Measurements from ENCODE around the gene AMACR. TPM values are rescaled to one million over a fixed set of nuclear protein-coding genes. Genes with fewer than 3 reads are reported as not detected.

Gene AMACR
- total and polyA plus RNA-seq, 2 experiments from 2014 or later: 6.7 to 12.6 TPM

DNA sequence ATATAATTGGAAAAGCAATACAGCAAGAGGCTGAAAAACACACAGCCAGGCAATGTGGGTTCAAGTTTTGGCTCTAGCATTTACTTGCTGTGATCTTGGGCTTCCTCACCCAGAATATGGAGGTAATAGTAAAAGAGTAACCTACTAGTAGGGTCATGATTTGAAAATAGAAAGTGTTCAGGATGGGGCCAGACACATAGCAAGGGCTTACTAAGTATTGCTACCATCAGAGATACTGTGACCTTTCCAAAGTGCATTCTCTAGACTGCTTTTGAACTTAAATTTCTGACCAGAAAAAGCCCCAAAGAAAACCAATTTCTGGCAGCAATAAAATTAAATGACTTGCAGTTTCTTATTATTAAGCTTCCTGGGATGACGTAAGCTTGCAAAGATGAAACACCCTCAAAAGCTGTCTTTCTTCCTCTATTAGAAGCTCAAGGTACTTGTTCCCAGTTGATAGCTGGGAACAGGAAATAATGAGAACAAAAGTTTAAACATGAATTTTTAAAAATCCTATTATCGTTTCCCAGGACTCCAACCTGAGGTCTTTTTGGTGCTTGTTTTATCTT, 43.6 kb downstream of the AMACR start (continued):
- no peak for TF ChIP-seq JUNB (IDR thresholded peaks at IDR 0.05; ENCODE audit: unreplicated experiment)
- no peak for TF ChIP-seq CREB1 (CRISPR knock-in tag; IDR thresholded peaks at IDR 0.05; ENCODE audit: low read depth)

DNA sequence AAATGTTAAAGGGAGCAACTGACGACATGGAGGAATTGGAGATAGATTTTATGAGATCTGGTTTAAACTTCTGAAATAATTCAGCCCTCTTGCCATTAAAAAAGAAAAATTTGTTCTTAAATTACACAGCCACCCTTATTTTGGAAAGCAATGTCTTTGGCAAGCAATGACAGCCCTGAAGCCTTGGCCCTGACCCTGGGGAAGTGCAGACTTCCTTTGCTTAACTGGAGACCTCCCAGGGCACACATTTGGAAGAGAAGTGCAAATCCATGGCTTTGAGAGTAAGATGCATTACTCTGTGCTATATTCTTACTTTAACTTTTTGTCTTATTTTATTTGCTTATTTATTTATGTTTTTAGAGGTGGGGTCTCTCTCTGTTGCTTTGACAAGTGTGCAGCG, 49.7 kb downstream of the AMACR start:
- Histone ChIP-seq H3K27me3 (ENCODE audit: insufficient read depth) (no peaks in the 10 kb centered on the region), H3K79me2 (replicated peaks; ENCODE audit: insufficient read depth) (no peaks in the 10 kb centered on the region), H3K36me3 (ENCODE audit: insufficient read depth) (0 out of 2 replicates have a peak, but pooled peaks cover 4% of the 10 kb centered on the region), H3K4me2 (peak overlapping the region; percentile 27), H4K20me1 (replicated peaks; ENCODE audit: insufficient read depth) (no peaks in the 10 kb centered on the region), H3K27ac (ENCODE audit: low read depth) (peak overlapping the region; percentile 32; the same call in 1 of the 2 replicates), H3K9me2 (ENCODE audit: insufficient read depth) (no peaks in the 10 kb centered on the region), H3K4me1 (ENCODE audit: insufficient read depth) (peaks cover 15% of the 10 kb centered on the region), H3K4me3 (no peak overlapping the region), H2AFZ (peak overlapping the region; percentile 67; the same call in 1 of the 2 replicates), H3F3A (replicated peaks; ENCODE audit: low read depth) (no peaks in the 10 kb centered on the region)
- Mint-ChIP-seq H3K36me3 (ENCODE audit: low read depth) (peaks cover 22% of the 10 kb centered on the region), H3K27ac (peak overlapping the region; percentile 89), H3K4me1 (peaks cover 19% of the 10 kb centered on the region), H3K9me3 (peaks cover 22% of the 10 kb centered on the region), H3K4me3 (no peak overlapping the region; the same call in 2 of the 3 replicates), H3K27me3 (ENCODE audit: insufficient read depth, low read depth, poor library complexity) (no peaks in the 10 kb centered on the region)
- DNase-seq (ENCODE audit: low spot score): no peak
- no peak for TF ChIP-seq EZH2phosphoT487 (IDR thresholded peaks at IDR 0.05; ENCODE audit: unreplicated experiment)
- TF ChIP-seq EZH2 (IDR thresholded peaks at IDR 0.05; ENCODE audit: low read depth, unreplicated experiment): no peak
- TF ChIP-seq, protein P1, sequence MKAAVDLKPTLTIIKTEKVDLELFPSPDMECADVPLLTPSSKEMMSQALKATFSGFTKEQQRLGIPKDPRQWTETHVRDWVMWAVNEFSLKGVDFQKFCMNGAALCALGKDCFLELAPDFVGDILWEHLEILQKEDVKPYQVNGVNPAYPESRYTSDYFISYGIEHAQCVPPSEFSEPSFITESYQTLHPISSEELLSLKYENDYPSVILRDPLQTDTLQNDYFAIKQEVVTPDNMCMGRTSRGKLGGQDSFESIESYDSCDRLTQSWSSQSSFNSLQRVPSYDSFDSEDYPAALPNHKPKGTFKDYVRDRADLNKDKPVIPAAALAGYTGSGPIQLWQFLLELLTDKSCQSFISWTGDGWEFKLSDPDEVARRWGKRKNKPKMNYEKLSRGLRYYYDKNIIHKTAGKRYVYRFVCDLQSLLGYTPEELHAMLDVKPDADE (IDR thresholded peaks at IDR 0.05): no peak
- TF ChIP-seq, protein P2, sequence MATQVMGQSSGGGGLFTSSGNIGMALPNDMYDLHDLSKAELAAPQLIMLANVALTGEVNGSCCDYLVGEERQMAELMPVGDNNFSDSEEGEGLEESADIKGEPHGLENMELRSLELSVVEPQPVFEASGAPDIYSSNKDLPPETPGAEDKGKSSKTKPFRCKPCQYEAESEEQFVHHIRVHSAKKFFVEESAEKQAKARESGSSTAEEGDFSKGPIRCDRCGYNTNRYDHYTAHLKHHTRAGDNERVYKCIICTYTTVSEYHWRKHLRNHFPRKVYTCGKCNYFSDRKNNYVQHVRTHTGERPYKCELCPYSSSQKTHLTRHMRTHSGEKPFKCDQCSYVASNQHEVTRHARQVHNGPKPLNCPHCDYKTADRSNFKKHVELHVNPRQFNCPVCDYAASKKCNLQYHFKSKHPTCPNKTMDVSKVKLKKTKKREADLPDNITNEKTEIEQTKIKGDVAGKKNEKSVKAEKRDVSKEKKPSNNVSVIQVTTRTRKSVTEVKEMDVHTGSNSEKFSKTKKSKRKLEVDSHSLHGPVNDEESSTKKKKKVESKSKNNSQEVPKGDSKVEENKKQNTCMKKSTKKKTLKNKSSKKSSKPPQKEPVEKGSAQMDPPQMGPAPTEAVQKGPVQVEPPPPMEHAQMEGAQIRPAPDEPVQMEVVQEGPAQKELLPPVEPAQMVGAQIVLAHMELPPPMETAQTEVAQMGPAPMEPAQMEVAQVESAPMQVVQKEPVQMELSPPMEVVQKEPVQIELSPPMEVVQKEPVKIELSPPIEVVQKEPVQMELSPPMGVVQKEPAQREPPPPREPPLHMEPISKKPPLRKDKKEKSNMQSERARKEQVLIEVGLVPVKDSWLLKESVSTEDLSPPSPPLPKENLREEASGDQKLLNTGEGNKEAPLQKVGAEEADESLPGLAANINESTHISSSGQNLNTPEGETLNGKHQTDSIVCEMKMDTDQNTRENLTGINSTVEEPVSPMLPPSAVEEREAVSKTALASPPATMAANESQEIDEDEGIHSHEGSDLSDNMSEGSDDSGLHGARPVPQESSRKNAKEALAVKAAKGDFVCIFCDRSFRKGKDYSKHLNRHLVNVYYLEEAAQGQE (IDR thresholded peaks at IDR 0.05; ENCODE audit: unreplicated experiment): no peak
- peak; percentile 64 for ATAC-seq

DNA sequence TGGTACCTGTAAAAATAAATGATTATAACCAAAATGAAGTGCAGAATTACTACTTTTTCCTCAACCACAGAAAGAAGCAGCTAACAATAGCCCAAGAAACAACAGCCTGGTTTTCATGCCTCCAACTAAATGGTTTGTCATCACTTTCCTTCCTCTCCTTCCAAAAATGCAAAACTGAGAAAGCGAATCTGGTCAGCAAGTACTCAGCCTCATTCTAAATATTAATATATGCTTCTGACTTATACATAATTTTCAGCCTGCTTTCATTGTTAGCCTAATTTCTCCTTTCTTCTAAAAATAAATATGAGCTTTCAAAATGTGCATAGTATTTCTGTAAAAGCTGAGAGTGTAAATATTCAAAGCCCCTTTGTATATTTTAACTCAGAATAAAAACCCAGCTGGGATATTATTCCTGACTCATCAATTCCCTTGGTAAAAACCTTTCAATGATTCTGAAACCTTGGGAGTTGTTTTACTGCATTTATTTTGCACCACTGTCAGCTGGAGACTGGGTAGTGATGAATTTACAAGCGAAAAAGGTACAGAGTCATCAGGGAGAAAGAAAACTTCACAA, 50.2 kb downstream of the AMACR start:
- Mint-ChIP-seq H3K4me1 (peaks cover 19% of the 10 kb centered on the region), H3K27ac (peak overlapping the region; percentile 86), H3K4me3 (no peak overlapping the region; the same call in 2 of the 3 replicates), H3K9me3 (peaks cover 22% of the 10 kb centered on the region), H3K27me3 (ENCODE audit: insufficient read depth, low read depth, poor library complexity) (no peaks in the 10 kb centered on the region), H3K36me3 (ENCODE audit: low read depth) (peaks cover 22% of the 10 kb centered on the region)
- Histone ChIP-seq H3F3A (replicated peaks; ENCODE audit: low read depth) (no peaks in the 10 kb centered on the region), H3K27me3 (ENCODE audit: insufficient read depth) (no peaks in the 10 kb centered on the region), H3K27ac (ENCODE audit: low read depth) (peak overlapping the region; percentile 32), H4K20me1 (replicated peaks; ENCODE audit: insufficient read depth) (no peaks in the 10 kb centered on the region), H3K9me2 (ENCODE audit: insufficient read depth) (no peaks in the 10 kb centered on the region), H3K4me1 (ENCODE audit: insufficient read depth) (peaks cover 15% of the 10 kb centered on the region), H2AFZ (no peak overlapping the region), H3K4me3 (no peak overlapping the region), H3K36me3 (ENCODE audit: insufficient read depth) (0 out of 2 replicates have a peak, but pooled peaks cover 4% of the 10 kb centered on the region), H3K79me2 (replicated peaks; ENCODE audit: insufficient read depth) (no peaks in the 10 kb centered on the region), H3K4me2 (peak overlapping the region; percentile 27)
- peak; percentile 32; the same call in 2 of the 3 replicates for ATAC-seq
- DNase-seq (ENCODE audit: low spot score): no peak
- no peak for TF ChIP-seq NANOG (IDR thresholded peaks at IDR 0.05; ENCODE audit: borderline replicate concordance)
- no peak for TF ChIP-seq POLR2AphosphoS5 (IDR thresholded peaks at IDR 0.05; ENCODE audit: low read depth)
- TF ChIP-seq STAT1 (IDR thresholded peaks at IDR 0.05; ENCODE audit: unreplicated experiment): no peak
- TF ChIP-seq, protein P1 (IDR thresholded peaks at IDR 0.05): no peak
- TF ChIP-seq, protein P2 (IDR thresholded peaks at IDR 0.05; ENCODE audit: unreplicated experiment): no peak
- no peak for TF ChIP-seq EZH2 (IDR thresholded peaks at IDR 0.05; ENCODE audit: low read depth, unreplicated experiment)
- no peak for TF ChIP-seq ZNF331 (CRISPR knock-in tag; IDR thresholded peaks at IDR 0.05; ENCODE audit: low read depth)
- no peak for TF ChIP-seq CREB1 (CRISPR knock-in tag; IDR thresholded peaks at IDR 0.05; ENCODE audit: low read depth)
- no peak for TF ChIP-seq JUNB (IDR thresholded peaks at IDR 0.05; ENCODE audit: unreplicated experiment)
- TF ChIP-seq EZH2phosphoT487 (IDR thresholded peaks at IDR 0.05; ENCODE audit: unreplicated experiment): no peak
